C4-2B (cell line): ENCODE measurements around the gene OBSL1.

ENCODE experiments used
- CTCF ChIP-seq: fragments of 450-650 bp; conservative IDR thresholded peaks from 2 replicates; pipeline ENCODE4 v1.5.1; 2017; ENCODE audit warnings: mild to moderate bottlenecking
- ZFX ChIP-seq: fragments of 450-650 bp; IDR thresholded peaks from 2 replicates; pipeline ENCODE4 v1.6.1; 2017

GRCh38 chr2:219549619-219550018, 21.7 kb downstream of the OBSL1 start:
- TF ChIP-seq CTCF: no peak
- no peak for TF ChIP-seq ZFX
